ENCODE data around the gene FMO4.
"Not testable (repeated sequence)": the region's sequence is repeated elsewhere in the genome, so short reads cannot be mapped to it uniquely, and the experiment has no call there.

The FMO4 gene

GRCh38 chr1:171290621-171291020 is 23.4 kb upstream of the FMO4 start:
- no peak for DNase-seq (ENCODE audit: low read depth)
- TF ChIP-seq POLR2A (IDR thresholded peaks at IDR 0.05; ENCODE audit: extremely low read depth, insufficient read length), result no peak
- no peak for TF ChIP-seq MAX (IDR thresholded peaks at IDR 0.05; ENCODE audit: low read depth, low read length)
- no peak for TF ChIP-seq CTCF (IDR thresholded peaks at IDR 0.05; ENCODE audit: low read depth, low read length)
- TF ChIP-seq MYC (IDR thresholded peaks at IDR 0.05; ENCODE audit: low read depth, low read length), result no peak
- no peak overlapping the region for H3K4me3 ChIP-seq (ENCODE audit: low read depth, low read length)

GRCh38 chr1:171292799-171293198 is 21.2 kb upstream of the FMO4 start:
- DNase-seq (ENCODE audit: low read depth), result no peak
- TF ChIP-seq MAX (IDR thresholded peaks at IDR 0.05; ENCODE audit: low read depth, low read length), result no peak
- TF ChIP-seq POLR2A (IDR thresholded peaks at IDR 0.05; ENCODE audit: extremely low read depth, insufficient read length), result no peak
- no peak for TF ChIP-seq MYC (IDR thresholded peaks at IDR 0.05; ENCODE audit: low read depth, low read length)
- no peak for TF ChIP-seq CTCF (IDR thresholded peaks at IDR 0.05; ENCODE audit: low read depth, low read length)
- no peak overlapping the region for H3K4me3 ChIP-seq (ENCODE audit: low read depth, low read length)

- DNase-seq (ENCODE audit: low read depth); H3K4me3 ChIP-seq (ENCODE audit: low read depth, low read length): not testable (repeated sequence)
Measured at GRCh38 chr1:171295383-171295782, 18.6 kb upstream of the FMO4 start.

- DNase-seq (ENCODE audit: low read depth), result no peak
- H3K4me3 ChIP-seq (ENCODE audit: low read depth, low read length), result no peak overlapping the region
Measured at GRCh38 chr1:171295821-171296220, 18.2 kb upstream of the FMO4 start.

GRCh38 chr1:171296897-171297296 is 17.1 kb upstream of the FMO4 start:
- no peak for TF ChIP-seq POLR2A (IDR thresholded peaks at IDR 0.05; ENCODE audit: extremely low read depth, insufficient read length)
- H3K4me3 ChIP-seq (ENCODE audit: low read depth, low read length), result no peak overlapping the region
- no peak for DNase-seq (ENCODE audit: low read depth)

More at GRCh38 chr1:171295821-171296220, 18.2 kb upstream of the FMO4 start:
- TF ChIP-seq MAX (IDR thresholded peaks at IDR 0.05; ENCODE audit: low read depth, low read length) (no peak), CTCF (IDR thresholded peaks at IDR 0.05; ENCODE audit: low read depth, low read length) (no peak), POLR2A (IDR thresholded peaks at IDR 0.05; ENCODE audit: extremely low read depth, insufficient read length) (no peak), MYC (IDR thresholded peaks at IDR 0.05; ENCODE audit: low read depth, low read length) (no peak)

- DNase-seq (ENCODE audit: low read depth), result no peak
- TF ChIP-seq CTCF (IDR thresholded peaks at IDR 0.05; ENCODE audit: low read depth, low read length) (no peak), MYC (IDR thresholded peaks at IDR 0.05; ENCODE audit: low read depth, low read length) (no peak), MAX (IDR thresholded peaks at IDR 0.05; ENCODE audit: low read depth, low read length) (no peak), POLR2A (IDR thresholded peaks at IDR 0.05; ENCODE audit: extremely low read depth, insufficient read length) (no peak)
- H3K4me3 ChIP-seq (ENCODE audit: low read depth, low read length), result no peak overlapping the region
Measured at GRCh38 chr1:171298696-171299095, 15.3 kb upstream of the FMO4 start.

- TF ChIP-seq MYC (IDR thresholded peaks at IDR 0.05; ENCODE audit: low read depth, low read length) (no peak), CTCF (IDR thresholded peaks at IDR 0.05; ENCODE audit: low read depth, low read length) (no peak), MAX (IDR thresholded peaks at IDR 0.05; ENCODE audit: low read depth, low read length) (no peak), POLR2A (IDR thresholded peaks at IDR 0.05; ENCODE audit: extremely low read depth, insufficient read length) (no peak)
- no peak for DNase-seq (ENCODE audit: low read depth)
- no peak overlapping the region for H3K4me3 ChIP-seq (ENCODE audit: low read depth, low read length)
Measured at GRCh38 chr1:171299342-171299741, 14.6 kb upstream of the FMO4 start.
